ENCODE measurements around the gene EXTL2. TPM values are rescaled to one million over a fixed set of nuclear protein-coding genes. Genes with fewer than 3 reads are reported as not detected.

EXTL2 gene
- total RNA-seq, 6 experiments from 2014 or later, result 17.8 to 27.1 (median 23.3) TPM

DNA sequence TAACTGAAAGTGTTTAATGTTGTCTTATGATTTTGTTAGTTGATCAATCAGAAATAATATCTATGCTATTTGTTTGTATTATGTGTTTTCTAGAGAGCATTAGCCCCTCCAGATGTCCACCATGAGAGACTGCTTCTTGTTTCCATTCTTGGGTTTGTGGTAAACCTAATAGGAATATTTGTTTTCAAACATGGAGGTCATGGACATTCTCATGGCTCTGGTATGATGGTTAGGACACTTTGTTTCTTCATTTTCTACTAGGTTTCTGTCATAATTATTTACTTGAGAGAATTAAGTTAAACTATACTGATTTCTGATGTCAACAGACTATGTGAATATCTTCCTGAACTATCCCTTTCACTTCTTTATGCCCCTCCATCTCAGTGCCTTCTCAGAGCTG lies 17.4 kb upstream of the EXTL2 start:
- H3K27ac Mint-ChIP-seq, result peak overlapping the region; percentile 3; the same call in 1 of the 2 replicates
- H3K4me1 Mint-ChIP-seq (ENCODE audit: low read depth), result no peaks in the 10 kb centered on the region
- no peaks in the 10 kb centered on the region for H3K27me3 Mint-ChIP-seq (ENCODE audit: insufficient read depth)
- no peaks in the 10 kb centered on the region for H3K9me3 Mint-ChIP-seq
- no peak overlapping the region for H3K4me3 Mint-ChIP-seq
- no peak for DNase-seq
- TF ChIP-seq, protein P1, sequence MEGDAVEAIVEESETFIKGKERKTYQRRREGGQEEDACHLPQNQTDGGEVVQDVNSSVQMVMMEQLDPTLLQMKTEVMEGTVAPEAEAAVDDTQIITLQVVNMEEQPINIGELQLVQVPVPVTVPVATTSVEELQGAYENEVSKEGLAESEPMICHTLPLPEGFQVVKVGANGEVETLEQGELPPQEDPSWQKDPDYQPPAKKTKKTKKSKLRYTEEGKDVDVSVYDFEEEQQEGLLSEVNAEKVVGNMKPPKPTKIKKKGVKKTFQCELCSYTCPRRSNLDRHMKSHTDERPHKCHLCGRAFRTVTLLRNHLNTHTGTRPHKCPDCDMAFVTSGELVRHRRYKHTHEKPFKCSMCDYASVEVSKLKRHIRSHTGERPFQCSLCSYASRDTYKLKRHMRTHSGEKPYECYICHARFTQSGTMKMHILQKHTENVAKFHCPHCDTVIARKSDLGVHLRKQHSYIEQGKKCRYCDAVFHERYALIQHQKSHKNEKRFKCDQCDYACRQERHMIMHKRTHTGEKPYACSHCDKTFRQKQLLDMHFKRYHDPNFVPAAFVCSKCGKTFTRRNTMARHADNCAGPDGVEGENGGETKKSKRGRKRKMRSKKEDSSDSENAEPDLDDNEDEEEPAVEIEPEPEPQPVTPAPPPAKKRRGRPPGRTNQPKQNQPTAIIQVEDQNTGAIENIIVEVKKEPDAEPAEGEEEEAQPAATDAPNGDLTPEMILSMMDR (IDR thresholded peaks at IDR 0.05), result no peak
- H3K36me3 Mint-ChIP-seq (ENCODE audit: low read depth), result peaks cover 15% of the 10 kb centered on the region; the same call in 1 of the 2 replicates

DNA sequence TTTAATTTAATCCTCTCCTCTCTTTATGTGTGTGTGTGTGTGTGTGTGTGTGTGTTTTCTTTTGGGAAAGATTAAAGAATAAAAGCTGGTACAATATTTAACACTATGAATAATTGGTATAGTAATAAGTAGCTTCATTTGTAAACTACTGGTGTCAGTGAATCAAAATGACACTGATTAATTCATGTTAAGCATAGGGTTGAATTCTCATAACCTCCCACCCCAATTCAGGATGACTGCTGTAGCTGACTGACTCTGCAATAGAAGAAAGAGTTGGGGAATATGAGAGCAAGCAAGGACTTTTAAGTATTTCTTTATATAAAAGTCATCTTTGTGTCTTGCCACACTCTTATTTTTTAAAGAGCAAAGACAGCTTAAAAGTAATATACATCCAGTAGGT lies 14.4 kb upstream of the EXTL2 start:
- Mint-ChIP-seq H3K4me1 (ENCODE audit: low read depth) (no peaks in the 10 kb centered on the region), H3K27ac (no peak overlapping the region), H3K27me3 (ENCODE audit: insufficient read depth) (no peaks in the 10 kb centered on the region), H3K9me3 (no peaks in the 10 kb centered on the region), H3K4me3 (no peak overlapping the region), H3K36me3 (ENCODE audit: low read depth) (peaks cover 34% of the 10 kb centered on the region)
- DNase-seq, result no peak
- TF ChIP-seq, protein P1 (IDR thresholded peaks at IDR 0.05), result no peak

DNA sequence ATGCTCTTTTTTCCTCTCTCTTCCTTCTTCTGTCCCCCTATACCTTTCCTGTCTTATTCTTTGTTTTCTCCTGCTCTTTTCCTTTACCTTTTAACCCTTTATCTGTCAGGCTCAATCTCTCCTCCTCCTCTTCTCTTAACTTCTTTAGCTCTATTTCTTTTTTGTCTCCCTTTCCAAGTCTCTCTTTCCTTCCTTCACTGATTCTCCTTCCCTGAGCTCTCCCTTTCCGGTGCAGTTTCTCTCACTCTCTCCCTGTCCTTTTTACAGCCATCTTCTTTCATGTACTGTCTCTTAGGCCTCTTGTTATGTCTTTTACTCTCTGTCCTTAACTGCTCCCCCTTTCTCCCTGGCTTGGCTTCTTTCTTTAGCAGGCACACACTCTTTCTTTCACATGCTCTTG lies 13.2 kb upstream of the EXTL2 start:
- Mint-ChIP-seq H3K4me3 (no peak overlapping the region), H3K9me3 (no peaks in the 10 kb centered on the region), H3K36me3 (ENCODE audit: low read depth) (peaks cover 33% of the 10 kb centered on the region), H3K4me1 (ENCODE audit: low read depth) (no peaks in the 10 kb centered on the region), H3K27ac (no peak overlapping the region), H3K27me3 (ENCODE audit: insufficient read depth) (no peaks in the 10 kb centered on the region)
- no peak for DNase-seq
- TF ChIP-seq, protein P1 (IDR thresholded peaks at IDR 0.05), result no peak

DNA sequence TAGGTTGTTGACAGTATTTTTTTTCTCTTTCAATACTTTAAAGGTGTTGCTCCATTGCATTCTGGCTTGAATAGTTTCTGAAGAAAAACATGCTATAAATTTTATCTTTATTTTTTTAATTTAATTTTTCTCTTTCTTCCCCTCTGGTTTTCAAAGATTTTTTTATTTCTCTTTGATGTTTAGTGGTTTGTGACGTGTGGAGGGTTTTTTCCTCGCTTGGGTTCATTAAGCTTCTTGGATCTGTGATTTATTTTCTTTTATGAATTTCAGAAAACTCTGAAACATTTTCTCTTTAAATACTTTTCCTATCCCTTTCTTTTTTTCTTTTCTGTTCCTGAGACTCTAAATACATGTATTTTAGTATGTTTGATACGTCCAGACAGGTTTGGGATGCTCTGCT lies 10.5 kb upstream of the EXTL2 start:
- no peaks in the 10 kb centered on the region; the same call in 1 of the 2 replicates for H3K27me3 Mint-ChIP-seq (ENCODE audit: insufficient read depth)
- H3K9me3 Mint-ChIP-seq, result no peaks in the 10 kb centered on the region
- TF ChIP-seq, protein P1 (IDR thresholded peaks at IDR 0.05), result no peak
- DNase-seq, result no peak
- no peak overlapping the region for H3K27ac Mint-ChIP-seq
- no peak overlapping the region for H3K4me3 Mint-ChIP-seq
- H3K36me3 Mint-ChIP-seq (ENCODE audit: low read depth), result peaks cover 24% of the 10 kb centered on the region
- no peaks in the 10 kb centered on the region for H3K4me1 Mint-ChIP-seq (ENCODE audit: low read depth)

DNA sequence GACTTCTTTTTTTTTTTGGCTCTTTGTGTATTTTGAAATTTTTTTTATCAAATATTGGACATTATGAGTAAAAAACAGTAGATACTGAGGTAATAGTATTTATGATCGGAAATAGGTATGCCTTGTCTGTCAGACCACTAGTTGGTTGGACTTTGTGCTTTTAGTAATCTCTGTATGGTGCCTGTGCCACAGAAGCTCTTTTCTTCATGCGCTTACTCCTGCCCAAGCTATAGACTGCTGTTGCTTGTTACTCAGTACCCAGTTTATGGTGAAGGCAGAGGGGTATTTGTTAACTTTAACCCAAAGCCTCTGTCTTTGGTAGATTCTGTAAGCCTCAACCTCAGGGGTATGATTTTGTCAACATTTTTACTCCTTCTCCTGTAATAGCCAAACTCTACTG lies 9.9 kb upstream of the EXTL2 start:
- H3K27me3 Mint-ChIP-seq (ENCODE audit: insufficient read depth), result no peaks in the 10 kb centered on the region; the same call in 1 of the 2 replicates
- DNase-seq, result no peak
- no peak overlapping the region for H3K4me3 Mint-ChIP-seq
- H3K4me1 Mint-ChIP-seq (ENCODE audit: low read depth), result no peaks in the 10 kb centered on the region
- H3K36me3 Mint-ChIP-seq (ENCODE audit: low read depth), result peaks cover 29% of the 10 kb centered on the region
- H3K27ac Mint-ChIP-seq, result no peak overlapping the region
- no peaks in the 10 kb centered on the region for H3K9me3 Mint-ChIP-seq
- TF ChIP-seq, protein P1 (IDR thresholded peaks at IDR 0.05), result no peak

DNA sequence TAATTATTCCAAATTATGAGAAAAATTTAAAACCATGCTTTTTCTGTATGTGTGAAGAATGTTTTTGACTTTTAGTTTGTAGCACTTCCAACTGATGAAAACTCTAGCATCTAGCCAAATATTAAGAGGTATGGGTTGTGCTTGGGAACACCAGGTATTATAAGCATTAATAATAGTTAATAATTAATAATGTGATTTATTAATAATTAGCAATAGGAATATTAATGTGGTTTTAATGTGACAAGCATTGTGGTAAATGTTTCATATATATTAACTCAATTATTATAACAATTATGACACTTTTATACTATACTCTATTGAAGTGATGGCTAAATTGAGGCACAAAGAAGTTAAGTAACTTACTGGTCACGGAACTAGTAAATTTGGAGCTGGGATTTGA lies 9.1 kb upstream of the EXTL2 start:
- TF ChIP-seq, protein P1 (IDR thresholded peaks at IDR 0.05), result no peak
- H3K27ac Mint-ChIP-seq, result no peak overlapping the region
- peaks cover 29% of the 10 kb centered on the region for H3K36me3 Mint-ChIP-seq (ENCODE audit: low read depth)
- H3K9me3 Mint-ChIP-seq, result no peaks in the 10 kb centered on the region
- no peaks in the 10 kb centered on the region for H3K4me1 Mint-ChIP-seq (ENCODE audit: low read depth)
- no peak overlapping the region for H3K4me3 Mint-ChIP-seq
- no peak for DNase-seq
- H3K27me3 Mint-ChIP-seq (ENCODE audit: insufficient read depth), result no peaks in the 10 kb centered on the region; the same call in 1 of the 2 replicates

All from HFFc6 (cell line).